GM21576 (cell line): Measurements from ENCODE around the gene SPDYE17.
"Not testable (repeated sequence)": the region's sequence is repeated elsewhere in the genome, so short reads cannot be mapped to it uniquely, and the experiment has no call there.

Source experiments
- ATAC-seq: cut with Tn5 transposase; IDR thresholded peaks from one replicate; pipeline ENCODE4 v1.9.1; 2021; ENCODE audit warnings: mild to moderate bottlenecking, moderate library complexity; ENCODE audit not compliant: unreplicated experiment

Gene SPDYE17, protein sequence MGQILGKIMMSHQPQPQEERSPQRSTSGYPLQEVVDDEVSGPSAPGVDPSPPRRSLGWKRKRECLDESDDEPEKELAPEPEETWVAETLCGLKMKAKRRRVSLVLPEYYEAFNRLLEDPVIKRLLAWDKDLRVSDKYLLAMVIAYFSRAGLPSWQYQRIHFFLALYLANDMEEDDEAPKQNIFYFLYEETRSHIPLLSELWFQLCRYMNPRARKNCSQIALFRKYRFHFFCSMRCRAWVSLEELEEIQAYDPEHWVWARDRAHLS

DNA sequence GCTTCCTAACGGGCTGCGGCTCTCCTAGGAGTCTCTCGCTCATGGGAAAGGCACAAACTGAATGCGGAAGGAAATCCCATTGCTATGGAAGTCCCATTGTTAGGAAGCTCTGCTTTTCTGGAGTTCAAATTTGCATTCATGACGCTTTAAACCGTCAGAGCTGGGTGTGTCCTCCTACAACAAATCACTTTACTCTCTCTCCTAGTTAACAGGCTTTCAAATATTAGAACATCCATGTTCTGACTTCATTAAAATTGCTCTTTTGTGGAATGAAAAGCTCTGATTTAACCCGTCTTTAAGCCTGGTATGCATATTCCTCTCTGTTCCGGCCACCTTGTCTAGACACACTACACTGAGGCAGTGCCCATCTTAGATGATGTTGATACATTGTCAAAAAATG is at the start of gene SPDYE17:
Gene SPDYE17 (minus strand): TSS at position 101 of the 400 bp plus-strand sequence. CDS start 1,791 bp downstream, outside the sequence.
- ATAC-seq: not testable (repeated sequence)

DNA sequence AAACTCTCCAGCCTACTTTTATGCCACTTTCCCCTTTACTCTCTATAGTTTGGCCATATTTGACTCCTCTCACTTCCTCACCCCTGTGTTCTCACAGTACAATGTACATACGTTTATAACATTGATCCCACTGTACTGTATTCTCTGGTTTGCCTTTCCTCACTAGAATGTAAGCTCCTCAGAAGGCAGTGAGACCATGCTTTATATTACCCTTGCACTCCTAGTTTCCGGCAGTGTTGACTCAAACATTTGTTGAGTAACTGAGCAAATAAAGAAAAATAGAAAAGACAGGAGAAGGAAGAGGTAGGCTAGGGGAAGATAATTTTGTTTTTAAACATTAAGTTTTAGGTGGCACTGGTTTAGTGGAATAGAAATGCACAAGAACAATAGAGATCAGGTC is 48.1 kb upstream of the SPDYE17 start:
- ATAC-seq: not testable (repeated sequence)

DNA sequence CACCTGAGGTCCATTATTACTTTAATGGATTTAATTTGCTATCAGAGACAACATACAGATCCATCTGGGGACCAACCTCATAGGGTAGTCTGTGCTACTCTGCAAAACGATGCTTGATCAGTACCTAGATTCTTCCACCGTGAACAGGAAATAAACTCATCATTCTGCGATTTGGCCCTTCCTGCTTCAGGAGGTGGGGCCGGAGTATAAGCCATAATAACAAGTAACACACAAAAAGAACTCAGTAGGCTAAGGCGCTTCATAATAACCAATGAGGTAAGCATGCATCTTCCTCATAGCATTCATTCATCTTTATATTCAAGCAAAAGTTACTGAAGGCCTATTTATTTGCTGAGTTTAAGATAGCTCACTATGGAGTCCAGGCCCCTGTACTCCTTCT is 47.5 kb upstream of the SPDYE17 start:
- not testable (repeated sequence) for ATAC-seq

DNA sequence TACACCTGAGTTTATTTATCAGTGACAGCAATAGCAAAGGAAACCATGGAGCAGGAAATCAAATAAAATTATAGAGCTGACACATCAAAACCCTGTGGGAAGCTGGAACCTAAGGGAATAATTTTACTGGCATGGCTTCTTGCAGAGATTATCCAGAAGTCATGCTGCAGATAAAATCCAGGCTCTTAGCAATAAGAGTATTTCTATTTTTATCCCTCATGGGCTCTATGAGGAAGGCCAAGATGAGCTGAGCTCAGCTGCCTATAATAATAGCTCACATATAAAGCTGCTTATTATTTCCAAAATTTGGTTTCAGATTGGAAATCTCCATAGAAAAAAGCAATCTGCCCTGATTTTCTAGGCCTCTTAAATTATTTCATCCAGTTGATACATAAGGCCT is 47.0 kb upstream of the SPDYE17 start:
- not testable (repeated sequence) for ATAC-seq

DNA sequence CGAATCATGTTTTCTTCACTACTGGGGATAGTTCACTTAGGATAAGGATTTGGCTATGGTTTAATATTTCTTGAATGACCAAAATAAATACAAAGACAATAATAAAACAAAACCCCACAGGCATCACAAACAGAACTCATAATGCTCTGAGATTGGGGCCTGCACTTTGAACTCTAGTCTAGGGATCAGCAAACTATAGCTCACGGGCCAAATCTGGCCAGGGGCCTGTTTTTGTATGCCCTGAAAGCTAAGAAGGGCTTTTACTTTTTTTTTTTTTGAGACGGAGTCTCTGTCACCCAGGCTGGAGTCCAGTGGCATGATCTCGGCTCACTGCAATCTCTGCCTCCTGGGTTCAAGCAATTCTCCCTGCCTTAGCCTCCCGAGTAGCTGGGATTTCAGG is 44.9 kb upstream of the SPDYE17 start:
- not testable (repeated sequence) for ATAC-seq

DNA sequence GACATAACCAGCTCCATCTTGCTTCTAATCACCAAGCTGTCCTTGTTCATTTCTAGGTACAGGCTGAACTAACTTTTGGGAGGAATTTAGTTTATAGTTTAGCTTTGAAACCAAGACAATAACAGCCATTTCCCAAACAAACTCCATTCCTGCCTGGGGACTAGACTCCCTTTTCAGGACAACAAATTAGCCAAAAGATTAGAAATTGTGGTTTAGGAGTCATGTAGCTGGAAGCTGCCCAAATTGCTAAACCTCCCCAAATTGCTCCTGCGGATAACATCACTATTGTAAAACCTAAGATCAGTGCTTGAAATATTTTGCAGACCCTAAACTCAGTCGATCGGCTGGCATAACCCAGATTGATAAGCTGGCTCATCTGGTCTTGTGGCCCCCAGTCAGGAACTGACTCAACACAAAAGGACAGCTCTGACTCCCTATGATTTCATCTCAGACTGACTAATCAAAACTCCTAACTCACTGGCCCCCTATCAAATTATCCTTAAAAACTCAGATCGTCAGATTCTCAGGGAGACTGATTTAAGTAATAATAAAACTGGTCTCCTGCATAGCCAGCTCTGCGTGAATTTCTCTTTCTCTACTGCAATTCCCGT is 42.7 kb upstream of the SPDYE17 start:
- ATAC-seq: not testable (repeated sequence)

DNA sequence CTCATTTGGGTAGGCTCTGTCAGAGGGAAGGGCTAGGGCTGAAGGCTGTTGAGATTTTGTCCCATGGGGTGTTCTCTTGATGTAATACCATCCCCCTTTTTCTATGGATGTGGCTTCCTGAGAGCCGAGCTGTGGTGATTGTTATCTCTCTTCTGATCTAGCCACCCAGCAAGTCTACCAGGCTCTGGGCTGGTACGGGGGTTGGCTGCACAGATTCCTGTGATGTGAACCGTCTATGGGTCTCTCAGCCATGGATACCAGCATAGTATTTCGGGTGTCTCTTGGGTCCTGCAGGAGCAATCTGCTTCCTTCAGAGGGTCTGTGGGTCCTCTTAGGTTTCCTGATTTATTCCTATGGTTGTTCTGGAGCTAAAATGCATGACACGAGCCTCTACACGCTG is 38.9 kb upstream of the SPDYE17 start:
- ATAC-seq: not testable (repeated sequence)

DNA sequence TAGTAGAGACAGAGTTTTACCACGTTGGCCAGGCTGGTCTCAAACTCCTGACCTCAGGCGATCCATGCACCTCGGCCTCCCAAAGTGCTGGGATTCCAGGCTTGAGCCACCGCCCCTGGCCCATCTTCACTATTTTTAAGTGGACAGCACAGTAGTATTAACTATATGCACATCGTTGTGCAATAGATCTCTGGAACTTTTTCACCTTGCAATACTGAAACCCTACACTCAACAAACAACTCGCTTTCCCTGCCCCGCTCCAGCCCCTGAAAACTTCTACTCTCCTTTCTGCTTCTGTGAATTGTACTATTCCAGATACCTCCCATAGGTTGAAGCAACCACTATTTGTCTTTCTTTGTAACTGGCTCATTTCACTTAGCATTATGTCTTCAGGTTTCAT is 33.7 kb upstream of the SPDYE17 start:
- not testable (repeated sequence) for ATAC-seq

DNA sequence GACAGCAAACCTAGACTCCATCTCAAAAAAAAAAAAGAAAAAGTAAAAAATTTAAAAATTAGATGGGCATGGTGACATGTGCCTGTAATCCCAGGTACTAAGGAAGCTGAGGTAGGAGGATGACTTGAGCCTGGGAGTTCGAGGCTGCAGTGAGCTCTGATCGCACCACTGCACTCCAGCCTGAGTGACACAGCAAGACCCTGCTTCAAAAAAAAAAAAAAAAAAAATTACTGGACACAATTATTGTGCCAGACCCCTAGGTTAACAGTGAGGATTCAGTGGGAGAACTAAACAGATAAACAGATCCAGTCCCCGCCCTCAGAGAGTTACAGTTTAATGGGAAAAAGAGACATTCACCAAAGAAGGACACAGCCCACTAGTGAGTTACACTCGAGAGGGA is 31.6 kb upstream of the SPDYE17 start:
- ATAC-seq: not testable (repeated sequence)

DNA sequence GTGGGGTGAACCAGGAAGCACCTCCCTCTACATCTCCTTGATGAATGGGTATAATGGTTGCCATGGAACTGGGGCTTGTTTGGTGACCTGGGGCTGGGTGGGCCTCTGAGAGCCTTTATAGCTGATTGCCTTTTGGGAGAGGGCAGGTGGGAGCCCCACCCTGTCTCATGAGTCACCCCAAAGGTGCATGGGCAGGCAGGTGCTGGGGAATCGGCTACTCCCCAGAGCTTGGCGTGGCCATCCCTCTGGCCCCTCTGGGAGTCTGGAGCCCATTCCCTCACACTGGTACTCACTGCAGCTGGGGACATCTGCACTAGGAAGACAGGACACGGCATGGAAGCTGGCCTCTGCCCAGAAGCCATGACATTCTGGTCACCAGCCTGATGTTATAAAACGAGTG is 30.4 kb upstream of the SPDYE17 start, which contains the start of gene SPDYE18:
Gene SPDYE18 (minus strand): TSS at position 2 of the 400 bp plus-strand sequence. CDS start 2,046 bp downstream, outside the sequence.
- not testable (repeated sequence) for ATAC-seq

DNA sequence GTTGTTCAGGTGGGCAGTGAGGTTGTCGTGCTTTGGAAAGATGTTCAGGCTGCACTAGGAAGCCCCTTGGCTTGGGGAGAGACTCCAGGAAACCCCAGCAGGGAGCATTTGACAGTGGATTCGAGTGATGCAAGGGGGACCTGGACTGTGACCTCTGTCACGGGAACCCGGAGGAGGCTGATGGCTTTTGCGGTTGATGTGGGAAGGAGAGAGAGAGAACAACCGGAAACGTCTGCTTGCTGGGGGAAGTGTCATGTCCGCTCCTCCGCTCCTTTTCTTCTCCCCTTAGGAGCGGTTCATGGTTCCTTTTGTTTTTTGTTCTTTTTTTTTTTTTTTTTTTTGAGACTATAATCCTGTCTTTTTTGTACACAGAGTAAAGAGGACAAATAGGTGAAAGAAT is 5.8 kb downstream of the SPDYE17 start:
- ATAC-seq: not testable (repeated sequence)

DNA sequence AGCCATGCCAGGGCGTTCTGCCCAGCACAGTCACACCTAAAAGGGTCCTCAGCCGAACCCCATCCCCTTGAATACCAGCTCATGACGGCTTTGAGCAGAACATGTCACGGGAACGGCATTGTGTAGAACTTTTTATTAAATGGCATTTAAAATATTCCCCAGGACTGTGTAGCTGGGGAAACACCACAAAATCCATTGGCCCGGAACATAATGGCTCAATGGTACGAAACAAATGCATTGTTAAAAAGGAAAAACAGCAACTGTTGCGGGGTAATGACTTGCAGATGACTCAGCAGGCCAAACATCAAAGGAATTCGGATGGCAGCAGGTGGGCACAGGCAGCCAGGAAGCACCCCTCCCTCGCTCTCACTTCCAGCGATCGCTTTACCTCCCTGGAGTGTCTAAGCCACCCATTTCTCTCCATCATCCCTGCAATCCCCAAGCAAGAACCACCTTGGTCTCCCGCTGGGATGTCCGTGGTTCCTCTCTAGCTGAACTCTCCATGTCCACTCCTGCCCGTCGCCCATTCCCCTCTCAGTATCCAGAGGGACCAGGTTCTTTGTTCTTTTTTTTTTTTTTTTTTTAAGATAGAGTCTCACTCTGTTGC is 22.0 kb downstream of the SPDYE17 start:
- ATAC-seq: not testable (repeated sequence)

DNA sequence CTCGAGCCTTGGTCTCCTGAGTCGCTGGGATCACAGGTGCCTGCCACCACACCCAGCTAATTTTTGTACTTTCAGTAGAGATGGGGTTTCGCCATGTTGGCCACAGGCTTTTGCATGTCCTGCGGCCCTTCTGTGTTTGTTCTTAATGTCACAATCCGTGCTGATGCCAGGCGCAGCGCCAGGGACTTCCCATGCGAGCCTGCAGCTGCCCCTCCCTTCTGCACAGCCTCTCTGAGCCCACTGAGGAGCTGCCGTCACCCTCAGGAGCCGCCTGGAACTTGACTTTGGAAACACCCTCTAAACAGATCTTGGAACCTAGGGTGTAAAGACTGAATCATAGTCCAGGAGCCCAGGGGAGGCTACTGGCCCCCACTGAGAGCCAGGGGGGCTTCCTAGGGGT is 24.2 kb downstream of the SPDYE17 start:
- not testable (repeated sequence) for ATAC-seq

DNA sequence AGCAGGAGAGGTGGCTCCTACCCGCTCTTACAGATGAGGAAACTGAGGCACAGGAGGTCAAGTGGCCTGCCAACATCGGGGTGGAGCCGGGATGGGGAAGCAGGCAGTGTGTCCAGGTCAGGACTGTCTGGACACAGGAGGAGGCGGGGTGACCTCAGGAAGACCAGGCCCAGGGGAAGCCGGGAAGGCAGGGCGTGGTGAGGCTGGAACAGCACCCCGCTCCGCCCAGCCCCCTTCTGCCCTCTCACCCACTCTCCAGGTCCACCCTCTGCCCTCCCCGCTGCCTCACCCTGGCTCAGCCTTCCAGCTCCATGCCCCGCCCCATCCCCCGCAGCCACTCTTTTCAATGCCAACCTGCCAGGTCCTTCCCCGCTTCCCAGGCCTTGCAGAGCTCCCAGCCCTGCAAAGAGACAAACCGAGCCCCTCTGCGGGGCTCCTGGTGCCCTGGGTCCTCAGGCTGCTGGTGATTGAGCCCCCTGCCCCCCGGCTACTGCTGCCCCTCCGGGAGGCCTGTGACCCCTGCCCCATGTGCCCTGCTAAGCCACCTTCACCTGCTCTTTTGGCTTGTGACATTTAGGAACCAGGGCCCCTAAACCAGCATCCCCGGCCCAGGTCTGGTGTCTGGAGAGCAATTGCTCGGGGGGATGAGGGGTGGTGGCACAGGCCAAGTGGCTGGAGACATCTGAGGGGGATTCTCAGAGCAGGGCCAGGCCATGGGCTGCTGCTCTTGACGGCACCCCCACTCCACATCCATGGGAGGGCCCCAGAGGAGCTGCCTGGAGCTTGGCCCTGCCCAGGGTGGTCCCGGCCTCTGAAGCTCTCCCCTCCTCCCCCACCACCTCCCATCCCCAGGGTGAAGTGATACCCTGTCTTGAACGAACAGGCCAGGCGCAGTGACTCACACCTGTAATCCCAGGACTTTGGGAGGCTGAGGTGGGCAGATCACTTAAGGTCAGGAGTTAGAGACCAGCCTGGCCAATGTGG is 25.7 kb downstream of the SPDYE17 start:
- not testable (repeated sequence) for ATAC-seq

DNA sequence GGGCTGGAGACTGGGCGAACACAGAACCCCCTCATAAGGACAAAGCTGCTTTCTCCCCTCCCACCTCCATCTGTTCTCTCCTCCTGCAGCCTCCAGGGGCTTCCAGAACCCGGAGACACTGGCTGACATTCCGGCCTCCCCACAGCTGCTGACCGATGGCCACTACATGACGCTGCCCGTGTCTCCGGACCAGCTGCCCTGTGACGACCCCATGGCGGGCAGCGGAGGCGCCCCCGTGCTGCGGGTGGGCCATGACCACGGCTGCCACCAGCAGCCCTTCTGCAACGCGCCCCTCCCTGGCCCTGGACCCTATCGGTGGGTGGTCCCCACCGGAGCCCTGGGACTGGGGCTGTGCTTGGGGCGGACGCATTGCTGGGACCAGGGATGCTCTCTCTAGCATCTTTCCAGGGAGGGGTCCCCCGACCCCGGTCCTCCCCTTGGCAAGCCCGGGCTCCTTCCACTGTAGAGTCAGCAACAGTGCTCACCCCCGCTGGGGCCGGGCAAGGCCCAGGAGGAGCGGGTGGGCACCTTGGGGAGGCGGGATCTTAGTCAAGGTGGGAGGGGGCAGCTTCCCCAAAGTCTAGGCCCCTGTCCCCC is 26.6 kb downstream of the SPDYE17 start:
- ATAC-seq: not testable (repeated sequence)

DNA sequence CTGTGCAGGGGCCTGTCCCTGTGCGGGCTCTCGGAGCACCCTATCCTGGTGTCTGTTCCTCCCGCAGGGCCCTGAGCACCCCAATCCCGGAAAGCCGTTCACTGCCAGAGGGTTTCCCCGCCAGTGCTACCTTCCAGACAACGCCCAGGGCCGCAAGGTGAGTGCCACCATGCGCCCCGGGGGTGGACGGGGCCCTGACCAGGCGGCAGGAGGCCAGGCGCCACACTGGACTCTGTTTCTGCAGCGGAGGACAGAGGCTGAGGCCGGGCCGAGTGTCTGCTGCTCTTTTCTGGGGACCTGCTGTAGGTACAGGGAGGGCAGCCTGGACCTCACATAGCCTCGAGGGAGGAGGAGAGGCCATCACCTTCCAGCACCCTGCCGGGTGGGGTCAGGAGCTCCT is 28.0 kb downstream of the SPDYE17 start:
- not testable (repeated sequence) for ATAC-seq

DNA sequence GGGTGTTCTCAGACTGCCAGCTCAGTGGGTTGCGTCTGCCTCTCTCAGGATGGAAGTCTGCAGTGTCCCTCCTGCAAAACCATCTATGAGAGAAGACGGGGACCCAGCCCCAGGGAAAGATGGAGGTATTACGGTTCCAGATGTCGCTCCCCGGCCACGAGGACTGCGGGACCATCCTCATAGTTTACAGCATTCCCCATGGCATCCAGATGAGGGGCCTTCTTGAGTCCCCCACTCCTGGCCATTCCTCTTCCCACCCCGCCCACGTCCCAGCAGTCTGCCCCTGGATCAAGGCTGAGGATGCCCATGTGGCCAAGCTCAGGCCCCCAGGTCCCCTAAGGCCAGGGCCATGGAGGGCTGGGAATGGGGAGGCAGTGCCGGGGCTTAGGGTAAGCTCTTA is 28.9 kb downstream of the SPDYE17 start:
- ATAC-seq: not testable (repeated sequence)

DNA sequence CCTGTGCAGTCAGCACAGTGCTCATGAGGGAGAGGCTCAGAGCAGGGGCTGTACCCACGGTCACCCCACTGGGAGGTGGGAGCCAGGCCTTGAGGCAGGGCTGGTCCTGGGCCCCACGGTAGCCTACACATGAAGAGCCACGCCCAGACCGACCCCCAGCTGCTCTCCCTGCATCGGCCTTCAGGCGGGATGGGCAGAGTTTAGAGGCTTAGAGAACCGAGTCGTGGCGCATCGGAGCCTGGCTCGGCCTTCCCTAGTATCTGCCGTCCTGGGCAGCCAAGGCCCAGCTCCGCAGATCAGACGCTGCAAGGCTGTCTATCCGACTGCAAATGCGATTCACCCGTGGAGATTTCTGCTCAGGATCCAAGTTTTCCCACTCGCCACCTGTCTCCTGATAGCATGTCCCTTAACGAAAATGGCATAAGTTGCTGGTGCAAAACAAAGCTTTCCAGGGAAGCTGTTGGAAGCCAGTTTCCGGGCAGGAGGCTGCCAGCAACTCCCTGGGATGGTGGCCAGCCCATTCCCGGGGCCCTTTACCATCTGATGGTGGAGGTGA is 29.4 kb downstream of the SPDYE17 start:
- not testable (repeated sequence) for ATAC-seq

DNA sequence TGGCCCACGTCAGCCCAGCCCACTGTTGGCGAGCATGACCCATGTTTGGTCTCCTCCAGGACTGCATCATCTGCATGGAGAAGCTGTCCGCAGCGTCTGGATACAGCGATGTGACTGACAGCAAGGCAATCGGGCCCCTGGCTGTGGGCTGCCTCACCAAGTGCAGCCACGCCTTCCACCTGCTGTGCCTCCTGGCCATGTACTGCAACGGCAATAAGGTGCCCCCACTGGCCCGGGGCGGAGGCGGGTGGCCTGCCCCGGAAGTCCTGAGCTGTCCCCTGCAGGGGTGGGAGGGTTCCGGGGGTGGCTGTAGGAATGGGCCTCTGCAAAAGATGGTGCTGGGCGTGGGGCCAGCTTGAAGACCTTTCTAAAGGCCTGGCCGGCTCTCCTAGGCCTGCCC is 30.1 kb downstream of the SPDYE17 start:
- ATAC-seq: not testable (repeated sequence)
